Neutrophil (primary cell): ENCODE data around the gene USP8.
A peak's percentile ranks its signal among the peaks of the same experiment; 100 is the strongest.
"Not testable (repeated sequence)": the region's sequence is repeated elsewhere in the genome, so short reads cannot be mapped to it uniquely, and the experiment has no call there.

Experiments used
- H3K27ac ChIP-seq: fragments of 200-600 bp; sonication (generic); 2 replicates; pipeline ENCODE4 v1.5.1; 2016; ENCODE audit warnings: mild to moderate bottlenecking, moderate library complexity
- H3K27me3 ChIP-seq: fragments of 200-600 bp; sonication (generic); 2 replicates; pipeline ENCODE4 v1.6.0; 2016; ENCODE audit warnings: mild to moderate bottlenecking
- H3K36me3 ChIP-seq: fragments of 200-600 bp; sonication (generic); 2 replicates; pipeline ENCODE4 v1.5.1; 2017
- H3K4me1 ChIP-seq, 2 experiments: fragments of 200-600 bp in 1 of 2; sonication (generic) in 1 of 2; 1 replicate in 1 of 2; 2 replicates in 1 of 2; pipeline versions ENCODE4 v1.5.1 to v1.6.1; 2013 to 2016; ENCODE audit warnings: low read depth in 1 of 2, low read length in 1 of 2, mild to moderate bottlenecking in 1 of 2, moderate library complexity in 1 of 2; ENCODE audit not compliant: control insufficient read depth in 1 of 2, insufficient read depth in 1 of 2
- H3K4me3 ChIP-seq, 2 experiments: fragments of 200-600 bp in 1 of 2; sonication (generic) in 1 of 2; 1 replicate in 1 of 2; 2 replicates in 1 of 2; pipeline ENCODE4 v1.5.1; 2013 to 2016; ENCODE audit warnings: low read depth in 1 of 2, low read length in 1 of 2, mild to moderate bottlenecking in 1 of 2, moderate library complexity in 1 of 2
- H3K9me3 ChIP-seq: fragments of 200-600 bp; sonication (generic); 2 replicates; pipeline ENCODE4 v1.5.1; 2016
- TF ChIP-seq, protein P1 (sequence below): fragments of 200-600 bp; sonication (generic); IDR thresholded peaks from 2 replicates; pipeline ENCODE4 v1.5.1; 2016; ENCODE audit warnings: antibody characterized with exemption

Gene USP8

DNA sequence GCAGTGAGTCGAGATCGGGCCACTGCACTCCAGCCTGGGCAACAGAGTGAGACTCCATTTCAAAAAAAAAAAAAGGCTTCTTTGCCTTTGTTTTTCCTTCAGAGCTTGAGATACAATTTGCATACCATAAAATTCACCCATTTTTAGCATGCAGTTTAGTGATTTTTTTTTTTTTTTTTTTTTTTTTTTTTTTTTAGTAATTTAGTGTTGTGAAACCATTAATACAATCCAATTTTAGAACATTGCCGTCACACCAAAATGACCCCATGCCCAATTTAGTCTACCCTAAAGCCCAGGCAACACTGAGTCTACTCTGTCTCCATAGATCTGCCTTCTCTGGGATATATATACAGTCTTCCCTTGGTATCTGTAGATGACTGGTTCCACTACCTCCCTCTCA lies 61.2 kb downstream of the USP8 start:
- Histone ChIP-seq H3K27me3 (no peaks in the 10 kb centered on the region), H3K36me3 (peaks cover 76% of the 10 kb centered on the region), H3K4me3 (no peak overlapping the region), H3K4me1 (no peaks in the 10 kb centered on the region), H3K27ac (no peak overlapping the region), H3K9me3 (no peaks in the 10 kb centered on the region)
- TF ChIP-seq, protein P1, sequence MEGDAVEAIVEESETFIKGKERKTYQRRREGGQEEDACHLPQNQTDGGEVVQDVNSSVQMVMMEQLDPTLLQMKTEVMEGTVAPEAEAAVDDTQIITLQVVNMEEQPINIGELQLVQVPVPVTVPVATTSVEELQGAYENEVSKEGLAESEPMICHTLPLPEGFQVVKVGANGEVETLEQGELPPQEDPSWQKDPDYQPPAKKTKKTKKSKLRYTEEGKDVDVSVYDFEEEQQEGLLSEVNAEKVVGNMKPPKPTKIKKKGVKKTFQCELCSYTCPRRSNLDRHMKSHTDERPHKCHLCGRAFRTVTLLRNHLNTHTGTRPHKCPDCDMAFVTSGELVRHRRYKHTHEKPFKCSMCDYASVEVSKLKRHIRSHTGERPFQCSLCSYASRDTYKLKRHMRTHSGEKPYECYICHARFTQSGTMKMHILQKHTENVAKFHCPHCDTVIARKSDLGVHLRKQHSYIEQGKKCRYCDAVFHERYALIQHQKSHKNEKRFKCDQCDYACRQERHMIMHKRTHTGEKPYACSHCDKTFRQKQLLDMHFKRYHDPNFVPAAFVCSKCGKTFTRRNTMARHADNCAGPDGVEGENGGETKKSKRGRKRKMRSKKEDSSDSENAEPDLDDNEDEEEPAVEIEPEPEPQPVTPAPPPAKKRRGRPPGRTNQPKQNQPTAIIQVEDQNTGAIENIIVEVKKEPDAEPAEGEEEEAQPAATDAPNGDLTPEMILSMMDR, result no peak

DNA sequence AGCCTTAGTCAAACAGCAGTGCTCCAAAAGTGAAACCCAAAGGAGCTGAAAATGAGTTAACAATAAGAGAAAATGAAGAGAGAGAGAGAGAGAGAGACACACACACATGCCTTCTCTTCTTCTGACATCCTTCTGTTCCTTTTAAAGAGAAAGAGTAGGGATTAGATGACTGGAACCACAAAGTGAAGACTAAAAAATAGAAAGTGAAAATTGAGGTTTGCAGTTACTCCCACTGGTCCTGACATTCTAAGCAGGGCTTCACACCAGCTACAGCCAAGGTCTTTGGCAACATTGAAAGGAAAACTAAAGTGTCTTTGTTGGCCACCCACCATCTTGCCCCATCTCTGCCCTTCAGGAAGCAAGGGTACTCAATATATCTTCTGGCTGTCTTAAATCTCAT lies 63.1 kb downstream of the USP8 start:
- H3K36me3 ChIP-seq, result peaks cover 78% of the 10 kb centered on the region
- H3K9me3 ChIP-seq, result no peaks in the 10 kb centered on the region
- no peak overlapping the region for H3K4me3 ChIP-seq
- H3K27ac ChIP-seq, result peak overlapping the region; percentile 26
- H3K4me1 ChIP-seq, result no peaks in the 10 kb centered on the region
- no peaks in the 10 kb centered on the region for H3K27me3 ChIP-seq
- TF ChIP-seq, protein P1, result no peak

DNA sequence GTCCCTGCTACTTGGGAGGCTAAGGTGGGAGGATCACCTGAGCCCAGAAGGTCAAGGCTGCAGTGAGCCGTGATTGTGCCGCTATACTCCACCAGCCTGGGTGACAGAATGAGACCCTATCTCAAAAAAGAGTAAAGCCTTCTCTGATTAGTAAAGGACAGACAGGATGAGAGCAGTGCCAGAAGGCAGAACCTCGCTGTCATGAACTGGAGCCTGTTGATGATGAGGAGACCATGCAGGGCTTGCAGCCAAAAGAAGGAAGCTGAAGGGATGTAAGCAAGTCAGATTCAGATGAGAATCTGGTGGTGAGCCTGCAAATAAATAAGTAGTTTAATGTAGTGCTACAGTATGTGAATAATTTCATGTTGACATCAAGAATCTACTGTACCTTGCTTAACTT lies 69.4 kb downstream of the USP8 start:
- Histone ChIP-seq H3K27me3 (no peaks in the 10 kb centered on the region), H3K9me3 (no peaks in the 10 kb centered on the region), H3K4me3 (no peak overlapping the region), H3K36me3 (peaks cover 99% of the 10 kb centered on the region), H3K27ac (no peak overlapping the region), H3K4me1 (no peaks in the 10 kb centered on the region)
- TF ChIP-seq, protein P1, result no peak

DNA sequence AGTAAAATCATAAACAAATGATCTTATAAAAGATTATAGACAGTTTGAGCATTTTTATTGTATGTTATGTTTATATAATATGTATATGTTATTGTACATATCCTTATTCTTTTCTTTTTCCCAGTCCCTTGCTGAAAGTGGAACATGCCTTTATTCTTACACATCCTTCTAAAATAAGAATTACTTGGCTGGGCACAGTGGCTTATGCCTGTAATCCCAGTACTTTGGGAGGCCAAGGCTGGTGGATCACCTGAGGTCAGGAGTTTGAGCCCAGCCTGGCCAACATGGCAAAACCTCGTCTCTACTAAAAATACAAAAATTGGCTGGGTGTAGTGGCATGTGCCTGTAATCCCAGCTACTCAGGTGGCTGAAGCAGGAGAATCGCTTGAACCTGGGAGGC lies 70.3 kb downstream of the USP8 start:
- H3K27ac ChIP-seq, H3K4me1 ChIP-seq, H3K9me3 ChIP-seq, H3K4me3 ChIP-seq, H3K27me3 ChIP-seq: not testable (repeated sequence)
- H3K36me3 ChIP-seq, result peaks cover 100% of the 10 kb centered on the region

DNA sequence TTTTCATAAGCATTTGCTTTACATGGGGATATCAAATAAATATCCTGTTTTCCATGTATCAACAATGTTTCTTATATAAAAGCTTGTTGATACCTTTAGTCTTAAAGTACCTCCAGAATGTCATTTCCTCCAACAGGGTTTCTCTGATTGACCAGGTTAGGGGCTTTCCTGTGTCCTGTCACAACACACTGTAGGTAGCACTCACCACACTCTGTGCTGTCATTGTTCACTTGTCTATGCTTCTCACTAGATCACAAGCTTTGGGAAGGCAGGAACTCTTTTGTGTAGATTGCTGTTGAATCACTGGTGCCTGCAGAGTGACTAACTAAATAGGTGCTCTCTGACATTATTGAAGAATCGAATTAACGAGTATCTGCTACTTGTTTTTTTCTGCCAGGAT lies 72.5 kb downstream of the USP8 start:
- Histone ChIP-seq H3K27ac (no peak overlapping the region), H3K27me3 (no peaks in the 10 kb centered on the region), H3K9me3 (no peaks in the 10 kb centered on the region), H3K4me1 (no peaks in the 10 kb centered on the region), H3K4me3 (no peak overlapping the region), H3K36me3 (peaks cover 99% of the 10 kb centered on the region)
- TF ChIP-seq, protein P1, result no peak

DNA sequence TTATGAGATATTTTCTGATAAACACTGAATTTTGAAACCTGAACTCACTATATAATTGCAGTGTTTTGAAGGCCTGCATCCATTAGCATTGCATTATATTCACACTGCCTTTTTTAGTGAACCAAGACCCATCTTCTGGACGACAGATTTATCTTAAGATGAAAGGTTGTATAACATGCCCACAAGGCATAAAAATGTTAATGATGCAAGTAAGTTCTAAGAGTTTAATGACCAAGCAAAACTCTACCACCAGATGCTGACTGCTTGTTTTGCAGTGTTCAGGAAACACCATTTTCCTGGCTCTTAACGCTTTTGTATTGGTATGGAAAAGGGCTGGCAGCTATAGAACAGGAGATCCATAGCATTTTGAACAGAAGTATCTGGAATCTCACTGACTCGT lies 76.1 kb downstream of the USP8 start:
- H3K9me3 ChIP-seq, result no peaks in the 10 kb centered on the region
- H3K4me3 ChIP-seq, result no peak overlapping the region
- no peak overlapping the region for H3K27ac ChIP-seq
- peaks cover 0 to 6% of the 10 kb centered on the region in 2 experiments for H3K4me1 ChIP-seq
- no peaks in the 10 kb centered on the region for H3K27me3 ChIP-seq
- peaks cover 81% of the 10 kb centered on the region for H3K36me3 ChIP-seq
- TF ChIP-seq, protein P1, result no peak
